Mesenteric fat pad (tissue), 1 donor: ENCODE data around the gene GPHN. TPM values are rescaled to one million over a fixed set of nuclear protein-coding genes. Genes with fewer than 3 reads are reported as not detected.
"Not testable (repeated sequence)": the region's sequence is repeated elsewhere in the genome, so short reads cannot be mapped to it uniquely, and the experiment has no call there.

Source experiments
- DNase-seq: peaks from one replicate; pipeline ENCODE4 v3.0.0-alpha.2; 2020; ENCODE audit warnings: low spot score
- total RNA-seq: library from RNA; stranded (reverse); fragmentation: NEBNext Ultra II Directional; extraction: Animal tissue kit (Norgen Biotek cat#: 25700); gene quantifications from one replicate; pipeline ENCODE4 v1.2.1, GENCODE V29; 2021
- donor health status: DM: yes; HTN: yes; CAD: no.

The GPHN gene
- total RNA-seq, 1 donor from 2014 or later = 21.9 TPM

DNA sequence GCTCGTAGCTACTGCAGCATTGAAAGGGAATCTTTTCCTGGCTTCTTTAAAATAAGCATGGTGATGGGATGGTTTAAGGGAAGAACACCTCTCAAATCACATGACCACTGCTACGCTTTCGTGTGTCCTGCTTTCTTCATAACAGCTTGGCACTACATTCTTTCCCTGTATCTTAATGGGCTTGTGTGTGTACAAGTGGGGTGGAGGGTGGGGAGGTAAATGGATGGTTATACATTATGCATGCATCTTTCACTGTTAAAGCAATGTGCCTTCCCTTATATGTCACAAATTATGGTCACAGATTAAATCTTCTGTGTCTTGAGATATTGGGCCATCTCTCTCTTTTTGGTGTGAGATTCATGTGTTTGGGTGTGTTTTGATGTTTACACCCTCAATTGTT is 511.8 kb downstream of the GPHN start:
- DNase-seq = no peak

DNA sequence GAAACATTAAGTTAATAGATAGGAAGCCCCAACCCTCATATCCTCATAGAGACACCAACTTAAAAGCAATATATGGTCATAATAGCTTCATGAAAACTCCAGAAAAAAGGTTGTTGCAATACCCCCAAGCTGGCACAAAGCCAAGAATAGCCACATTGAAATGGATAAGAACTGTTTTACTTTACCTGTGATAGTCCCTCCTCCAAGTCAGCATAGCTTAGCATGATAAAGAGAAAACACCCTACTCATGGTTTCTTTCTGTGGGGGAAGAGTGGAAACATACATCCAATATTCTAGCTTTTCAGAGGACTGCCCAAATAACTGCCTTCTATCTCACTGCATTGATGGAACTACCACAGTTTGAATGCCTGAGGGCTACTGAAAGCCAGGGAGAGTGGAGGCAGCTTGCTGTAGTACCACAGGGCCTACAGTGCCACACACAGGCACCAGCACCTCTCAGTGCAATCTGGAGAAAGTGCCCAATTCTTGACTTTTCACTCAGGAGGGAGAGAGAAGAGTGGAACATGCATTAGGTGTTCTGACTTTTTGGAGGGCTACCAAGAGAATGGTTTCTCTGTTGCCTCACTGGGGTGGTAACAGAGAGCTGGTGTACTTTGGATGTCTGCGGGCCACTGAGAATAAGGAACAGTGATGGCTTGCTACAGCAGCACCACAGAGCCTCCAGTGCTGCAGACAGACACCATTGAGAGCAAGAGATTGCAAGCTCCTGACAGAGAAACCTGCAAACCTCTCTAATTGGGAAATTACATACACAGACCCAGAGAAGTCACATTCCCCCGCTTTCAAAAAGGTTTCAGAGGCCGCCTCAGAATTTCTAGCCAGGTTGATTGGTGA is 524.2 kb downstream of the GPHN start:
- no peak for DNase-seq

DNA sequence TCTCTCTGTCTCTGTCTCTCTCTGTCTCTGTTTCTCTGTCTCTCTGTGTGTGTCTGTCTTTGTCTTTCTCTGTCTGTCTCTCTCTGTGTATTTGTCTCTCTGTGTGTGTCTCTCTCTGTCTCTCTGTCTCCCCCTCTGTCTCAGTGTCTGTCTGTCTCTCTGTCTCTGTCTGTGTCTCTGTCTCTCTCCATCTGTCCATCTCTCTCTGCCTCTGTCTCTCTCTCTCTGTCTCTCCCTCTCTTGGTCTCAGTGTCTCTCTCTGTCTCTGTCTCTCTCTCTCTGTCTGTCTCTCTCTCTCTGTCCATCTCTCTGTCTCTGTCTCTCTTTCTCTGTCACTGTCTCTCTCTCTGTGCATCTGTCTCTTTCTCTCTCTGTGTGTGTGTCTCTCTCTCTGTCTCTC is 537.5 kb downstream of the GPHN start:
- DNase-seq = no peak

GRCh38 chr14:67050896-67051295 is 542.9 kb downstream of the GPHN start:
- no peak for DNase-seq

GRCh38 chr14:67056684-67057083 is 548.7 kb downstream of the GPHN start:
- no peak for DNase-seq

GRCh38 chr14:67059596-67059995 is 551.6 kb downstream of the GPHN start:
- DNase-seq = no peak

DNA sequence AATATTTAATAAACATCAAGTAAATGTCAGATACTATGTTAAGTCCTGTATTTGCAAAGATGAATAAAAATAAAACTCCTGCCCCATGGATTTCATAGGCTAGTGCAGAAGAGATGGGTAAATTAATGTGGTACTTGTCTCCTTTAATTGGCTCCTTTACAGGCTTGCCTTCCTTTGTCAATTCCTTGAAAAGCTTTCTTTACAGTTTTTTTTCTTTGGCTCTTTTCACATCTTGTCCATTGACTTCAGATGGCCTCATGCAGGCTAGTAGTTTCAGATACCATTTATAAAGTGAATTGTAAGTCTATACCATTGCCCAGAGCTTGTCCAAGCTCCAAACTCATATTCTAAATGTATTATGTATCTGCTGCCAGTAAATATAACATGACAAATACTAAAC is 552.6 kb downstream of the GPHN start:
- no peak for DNase-seq

DNA sequence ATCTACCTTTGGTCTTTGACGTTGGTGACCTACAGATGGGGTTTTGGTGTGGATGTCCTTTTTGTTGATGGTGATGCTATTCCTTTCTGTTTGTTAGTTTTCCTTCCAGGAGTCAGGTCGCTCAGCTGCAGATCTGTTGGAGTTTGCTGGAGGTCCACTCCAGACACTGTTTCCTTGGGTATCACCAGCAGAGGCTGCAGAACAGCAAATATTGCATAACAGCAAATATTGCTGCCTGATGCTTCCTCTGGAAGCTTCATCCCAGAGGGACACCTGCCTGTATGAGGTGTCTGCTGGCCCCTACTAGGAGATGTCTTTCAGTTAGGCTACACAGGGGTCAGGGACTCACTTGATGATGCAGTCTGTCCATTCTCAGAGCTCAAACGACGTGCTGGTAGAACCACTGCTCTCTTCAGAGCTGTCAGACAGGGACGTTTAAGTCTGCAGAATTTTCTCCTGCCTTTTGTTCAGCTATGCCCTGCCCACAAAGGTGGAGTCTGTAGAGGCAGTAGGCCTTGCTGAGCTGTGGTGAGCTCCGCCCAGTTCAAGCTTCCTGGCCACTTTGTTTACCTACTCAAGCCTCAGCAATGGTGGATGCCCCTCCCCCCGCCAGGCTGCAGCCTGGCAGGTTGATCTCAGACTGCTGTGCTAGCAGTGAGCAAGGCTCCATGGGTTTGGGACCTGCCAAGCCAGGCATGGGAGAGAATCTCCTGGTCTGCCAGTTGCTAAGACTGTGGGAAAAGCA is 559.3 kb downstream of the GPHN start:
- not testable (repeated sequence) for DNase-seq

DNA sequence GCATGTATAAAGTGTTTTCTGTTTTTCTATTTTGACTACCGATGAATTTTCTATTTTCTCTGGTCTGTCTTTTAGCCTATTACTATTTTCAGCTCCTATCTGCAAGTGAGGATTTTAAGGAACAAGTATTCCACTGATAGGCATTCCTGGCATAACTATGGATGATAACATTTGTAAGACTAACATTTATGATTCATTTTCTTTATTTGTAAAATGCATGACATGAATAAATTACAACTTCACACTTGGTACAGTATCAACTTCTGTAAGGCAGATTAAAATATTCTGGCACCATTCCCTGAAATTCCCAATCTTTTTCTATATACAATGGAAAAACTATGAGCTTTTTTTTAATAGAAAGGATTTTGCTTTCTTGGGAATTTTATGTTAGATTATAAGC is 560.3 kb downstream of the GPHN start:
- DNase-seq = no peak

DNA sequence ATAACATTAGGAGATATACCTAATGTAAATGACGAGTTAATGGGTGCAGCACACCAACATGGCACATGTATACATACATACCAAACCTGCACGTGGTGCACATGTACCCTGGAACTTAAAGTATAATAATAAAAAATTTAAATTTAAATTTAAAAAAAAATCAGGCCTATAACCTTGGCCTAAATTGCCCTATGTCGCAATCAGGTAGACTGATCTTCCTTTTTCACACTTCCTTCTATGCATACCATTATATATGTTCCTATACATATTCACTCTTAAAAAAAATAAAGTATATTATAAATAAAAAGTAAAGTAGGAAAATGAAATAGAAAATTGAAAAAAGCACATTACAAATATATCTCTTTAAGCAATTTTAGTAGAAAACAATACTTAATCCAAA is 563.6 kb downstream of the GPHN start:
- DNase-seq = no peak

DNA sequence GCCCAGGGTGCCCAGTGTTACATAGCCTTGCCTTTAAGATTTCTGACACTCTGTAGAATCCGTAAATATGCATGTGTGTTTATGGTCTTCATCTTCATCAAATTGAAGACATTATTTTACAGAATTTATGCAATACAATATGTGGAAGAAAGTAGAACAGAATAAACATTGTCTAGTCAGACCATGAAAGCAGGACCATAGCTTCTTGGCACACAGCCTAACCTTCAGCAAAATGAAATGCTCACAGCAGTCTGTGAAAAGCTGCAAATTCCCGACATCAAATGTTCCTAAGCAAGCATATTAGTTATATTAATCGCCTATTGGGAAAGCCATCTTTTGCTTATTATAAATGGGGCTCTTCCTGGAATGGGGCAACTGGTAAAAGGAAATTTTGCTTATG is 570.0 kb downstream of the GPHN start:
- DNase-seq = no peak

GRCh38 chr14:67079846-67080245 is 571.9 kb downstream of the GPHN start:
- DNase-seq = no peak

DNA sequence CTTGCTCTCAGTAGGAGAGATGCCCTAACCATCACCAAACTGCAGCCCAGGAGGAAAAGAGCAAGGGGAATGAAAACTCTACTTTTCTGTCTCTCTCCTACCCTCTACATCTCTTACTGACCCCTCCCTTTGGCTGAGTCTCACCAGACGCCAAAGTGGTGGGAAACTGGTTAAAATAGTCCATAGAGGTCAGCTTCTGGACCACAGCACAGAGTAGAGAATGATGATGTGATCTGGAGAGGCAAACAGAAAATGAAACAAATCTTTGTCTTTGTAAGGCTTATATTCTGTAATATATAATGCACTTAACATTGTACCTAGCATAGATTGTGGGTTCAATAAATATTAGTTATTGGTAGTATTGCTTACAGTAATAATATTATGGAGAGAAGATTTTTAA is 600.3 kb downstream of the GPHN start:
- no peak for DNase-seq

DNA sequence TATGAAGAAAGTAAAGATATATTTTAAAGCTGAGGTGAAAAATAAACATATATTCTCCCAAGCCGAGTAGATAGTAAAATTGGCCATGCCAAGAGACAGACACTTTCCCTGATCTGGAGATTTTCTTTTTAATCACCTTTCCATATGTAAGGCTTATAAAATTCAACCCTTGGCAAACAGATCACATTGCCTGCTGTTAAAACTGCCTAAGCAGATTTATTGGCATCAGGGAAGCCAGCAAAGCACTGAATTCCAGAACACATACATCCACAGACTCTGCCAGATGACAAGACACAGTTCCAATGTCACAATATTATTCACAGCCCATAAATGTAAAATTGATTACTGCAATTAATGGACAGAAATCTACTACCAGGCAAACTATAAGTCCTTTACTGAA is 603.1 kb downstream of the GPHN start:
- DNase-seq = no peak

DNA sequence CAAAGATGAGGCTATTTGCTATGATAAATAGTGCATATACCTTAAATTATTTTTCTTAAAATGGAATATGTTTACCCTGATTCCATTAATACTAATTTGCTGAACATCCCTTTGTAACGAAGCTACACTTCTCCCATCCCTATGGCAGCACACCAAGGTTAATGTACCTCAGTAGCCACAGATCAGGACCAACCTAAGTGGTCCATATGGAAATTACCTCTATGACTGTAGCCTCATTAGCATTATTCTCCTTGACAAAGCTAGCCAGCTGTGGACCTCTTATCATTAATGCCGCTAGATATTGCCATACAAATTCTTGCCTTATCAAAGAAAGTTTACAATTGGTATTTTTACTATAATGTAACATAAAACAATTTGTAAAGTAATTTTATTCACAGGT is 604.4 kb downstream of the GPHN start:
- no peak for DNase-seq

DNA sequence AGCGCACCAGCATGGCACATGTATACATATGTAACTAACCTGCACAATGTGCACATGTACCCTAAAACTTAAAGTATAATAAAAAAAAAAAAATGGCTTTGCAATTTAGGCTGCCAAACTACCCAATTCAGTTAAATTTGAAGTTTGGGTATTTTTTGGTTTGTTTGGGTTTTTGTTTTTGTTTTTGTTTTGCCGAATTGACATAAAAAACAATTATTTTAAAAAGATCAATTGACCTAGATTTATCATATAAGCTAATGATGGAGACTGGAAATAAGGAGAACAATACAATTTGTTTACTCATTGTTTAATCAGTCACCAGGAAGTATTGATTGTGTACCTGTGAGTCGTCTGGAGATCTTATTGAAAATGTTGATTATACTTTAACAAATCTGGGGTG is 619.2 kb downstream of the GPHN start:
- DNase-seq = no peak

GRCh38 chr14:67129768-67130167 is 621.8 kb downstream of the GPHN start:
- no peak for DNase-seq

- no peak for DNase-seq
These were observed 623.7 kb downstream of the GPHN start for GRCh38 chr14:67131691-67132090.

DNA sequence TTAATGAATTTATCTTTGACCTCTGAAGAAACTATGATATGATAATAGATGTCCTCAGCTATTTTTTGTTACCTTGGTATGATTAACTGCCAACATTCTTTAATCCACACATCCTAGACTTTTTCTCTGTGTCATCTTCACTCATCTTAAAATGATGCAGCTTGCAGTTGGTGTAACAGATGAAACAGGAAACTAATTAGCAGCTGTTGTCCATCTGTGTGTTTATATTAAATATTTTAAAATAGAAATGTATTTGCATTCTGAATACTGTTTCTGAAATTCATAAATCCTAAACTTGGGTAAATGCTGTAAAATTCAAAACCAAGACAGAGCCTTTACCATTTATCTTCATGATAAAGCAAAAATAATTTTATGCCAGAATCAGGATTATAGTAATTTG is 625.2 kb downstream of the GPHN start:
- no peak for DNase-seq

GRCh38 chr14:67133595-67134441 is 625.9 kb downstream of the GPHN start:
- no peak for DNase-seq

- no peak for DNase-seq
These were observed 629.9 kb downstream of the GPHN start for GRCh38 chr14:67137744-67138371.
